IPS DF 6.9 (cell line): ENCODE data around the gene ARF6.
"Not testable (repeated sequence)": the region's sequence is repeated elsewhere in the genome, so short reads cannot be mapped to it uniquely, and the experiment has no call there.

Experiments
- DNase-seq: peaks from one replicate; pipeline ENCODE4 v3.0.0-alpha.2; 2013; ENCODE audit warnings: low read depth, low spot score
- H3K27ac ChIP-seq: one replicate; pipeline ENCODE4 v1.5.1; 2013; ENCODE audit warnings: low read length, control low read depth
- H3K27me3 ChIP-seq: 2 replicates; pipeline ENCODE4 v1.6.1; 2013; ENCODE audit warnings: mild to moderate bottlenecking, low read length; ENCODE audit not compliant: control insufficient read depth, insufficient read depth
- H3K36me3 ChIP-seq: 2 replicates; pipeline ENCODE4 v1.6.1; 2013; ENCODE audit warnings: low read length; ENCODE audit not compliant: control insufficient read depth, insufficient read depth
- H3K4me1 ChIP-seq: 2 replicates; pipeline ENCODE4 v1.6.1; 2013; ENCODE audit warnings: low read length; ENCODE audit not compliant: control insufficient read depth, insufficient read depth
- H3K4me3 ChIP-seq: 2 replicates; pipeline ENCODE4 v1.5.1; 2013; ENCODE audit warnings: mild to moderate bottlenecking, low read length
- H3K9me3 ChIP-seq: 2 replicates; pipeline ENCODE4 v1.6.1; 2013; ENCODE audit warnings: low read length, inconsistent platforms; ENCODE audit not compliant: control insufficient read depth, insufficient read depth
- WGBS: extraction: QIAGEN DNeasy Blood & Tissue Kit; methylation state at CpG from one replicate; pipeline ENCODE4 v1.1.7; 2013; ENCODE audit warnings: mixed read lengths, missing lambda C conversion rate; ENCODE audit not compliant: insufficient read length, insufficient coverage; 5-methylcytosine and 5-hydroxymethylcytosine counted together

Gene ARF6

GRCh38 chr14:49895480-49895879 lies 2.6 kb downstream of the ARF6 start:
- Histone ChIP-seq H3K27ac (no peak overlapping the region), H3K36me3 (no peaks in the 10 kb centered on the region), H3K27me3 (no peaks in the 10 kb centered on the region), H3K4me3 (no peak overlapping the region), H3K9me3 (no peaks in the 10 kb centered on the region), H3K4me1 (no peaks in the 10 kb centered on the region)
- WGBS, result 100% methylated on average over 2 of the region's 4 CpGs
- DNase-seq, result no peak

GRCh38 chr14:49896272-49896671 lies 3.4 kb downstream of the ARF6 start:
- H3K27me3 ChIP-seq, H3K4me3 ChIP-seq, H3K36me3 ChIP-seq, H3K27ac ChIP-seq, H3K4me1 ChIP-seq, DNase-seq, H3K9me3 ChIP-seq: not testable (repeated sequence)

- no peak overlapping the region for H3K27ac ChIP-seq
- no peak for DNase-seq
- no CpG with 5 or more reads among the region's 5 CpGs for WGBS
- H3K4me3 ChIP-seq, result no peak overlapping the region
- no peaks in the 10 kb centered on the region for H3K27me3 ChIP-seq
- no peaks in the 10 kb centered on the region for H3K9me3 ChIP-seq
- no peaks in the 10 kb centered on the region for H3K36me3 ChIP-seq
- no peaks in the 10 kb centered on the region for H3K4me1 ChIP-seq
Measured at GRCh38 chr14:49896966-49897365, 4.1 kb downstream of the ARF6 start.

DNA sequence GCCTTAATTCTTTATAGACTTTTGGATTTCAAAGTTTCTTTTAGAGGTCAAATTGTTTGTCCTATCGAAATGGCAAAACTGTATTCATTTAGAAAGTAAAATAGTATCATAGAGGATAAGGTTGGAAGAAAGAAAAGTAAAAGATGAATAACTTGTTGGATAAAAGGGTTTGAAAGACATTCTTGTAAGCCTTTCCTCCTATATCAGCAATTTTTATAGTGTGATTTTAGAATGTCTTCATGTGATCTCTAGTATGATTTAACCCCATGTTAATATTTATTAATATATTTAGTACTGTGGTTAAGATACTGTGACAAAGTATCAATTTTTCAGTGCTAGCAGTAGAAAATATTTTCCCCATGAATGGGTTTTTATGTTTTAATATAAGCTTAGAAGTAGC lies 4.5 kb downstream of the ARF6 start:
- Histone ChIP-seq H3K27me3 (no peaks in the 10 kb centered on the region), H3K4me1 (no peaks in the 10 kb centered on the region), H3K9me3 (no peaks in the 10 kb centered on the region), H3K4me3 (no peak overlapping the region), H3K36me3 (no peaks in the 10 kb centered on the region), H3K27ac (no peak overlapping the region)
- no CpG with 5 or more reads among the region's 1 CpG for WGBS
- DNase-seq, result no peak

DNA sequence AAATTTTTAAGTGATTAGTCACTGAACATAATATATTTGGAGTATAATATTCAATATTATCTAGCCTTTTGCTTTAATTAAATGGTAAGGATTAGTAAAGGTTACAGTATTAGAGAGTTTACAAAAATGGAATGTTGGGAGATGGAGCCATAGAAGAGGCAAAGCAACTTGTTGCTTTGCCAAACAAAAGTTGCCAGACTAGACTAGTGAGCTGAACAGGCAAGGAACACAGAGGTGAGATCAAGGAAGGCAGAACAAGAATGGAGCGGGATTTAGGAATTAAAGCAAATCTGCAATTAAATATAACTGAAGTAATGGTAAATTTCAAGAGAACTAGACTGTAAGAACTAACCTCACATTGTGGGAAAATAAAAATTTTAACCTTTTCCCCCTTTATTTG lies 5.1 kb downstream of the ARF6 start:
- H3K4me1 ChIP-seq, result no peaks in the 10 kb centered on the region
- H3K27ac ChIP-seq, result no peak overlapping the region
- no peaks in the 10 kb centered on the region for H3K9me3 ChIP-seq
- no peak overlapping the region for H3K4me3 ChIP-seq
- H3K27me3 ChIP-seq, result no peaks in the 10 kb centered on the region
- no peaks in the 10 kb centered on the region for H3K36me3 ChIP-seq
- WGBS, result no CpG with 5 or more reads among the region's 1 CpG
- no peak for DNase-seq

- DNase-seq, result no peak
- no peaks in the 10 kb centered on the region for H3K9me3 ChIP-seq
- H3K36me3 ChIP-seq, result no peaks in the 10 kb centered on the region
- no peaks in the 10 kb centered on the region for H3K27me3 ChIP-seq
- no peak overlapping the region for H3K27ac ChIP-seq
- no CpG with 5 or more reads among the region's 2 CpGs for WGBS
- H3K4me1 ChIP-seq, result no peaks in the 10 kb centered on the region
- H3K4me3 ChIP-seq, result no peak overlapping the region
Measured at GRCh38 chr14:49898485-49898884, 5.6 kb downstream of the ARF6 start.

DNA sequence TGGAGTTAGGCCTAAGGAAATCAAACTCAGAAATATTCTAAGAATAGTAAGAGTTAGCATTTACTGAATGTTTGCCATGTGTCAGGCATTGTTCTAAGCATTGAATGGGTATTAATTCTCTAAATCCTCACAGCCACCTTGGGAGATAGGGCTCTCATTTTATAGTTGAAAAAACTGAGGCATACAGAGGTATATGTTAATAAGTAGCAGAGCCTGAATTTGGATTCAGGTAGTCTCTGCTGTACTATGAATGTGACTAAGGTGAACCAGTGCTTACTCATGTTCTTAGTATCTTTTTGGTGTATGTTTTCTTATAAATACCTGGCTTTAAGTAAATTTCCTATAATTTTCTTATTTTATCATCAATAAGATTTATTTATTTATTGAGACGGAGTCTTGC lies 8.1 kb downstream of the ARF6 start:
- DNase-seq, result no peak
- no peak overlapping the region for H3K4me3 ChIP-seq
- no peaks in the 10 kb centered on the region for H3K36me3 ChIP-seq
- WGBS, result no CpG with 5 or more reads among the region's 1 CpG
- no peak overlapping the region for H3K27ac ChIP-seq
- no peaks in the 10 kb centered on the region; the same call in 1 of the 2 replicates for H3K4me1 ChIP-seq
- no peaks in the 10 kb centered on the region for H3K27me3 ChIP-seq
- H3K9me3 ChIP-seq, result no peaks in the 10 kb centered on the region

GRCh38 chr14:49902679-49903246 lies 9.9 kb downstream of the ARF6 start:
- H3K27me3 ChIP-seq, H3K4me3 ChIP-seq, H3K36me3 ChIP-seq, H3K27ac ChIP-seq, H3K4me1 ChIP-seq, DNase-seq, H3K9me3 ChIP-seq: not testable (repeated sequence)
- WGBS, result no CpG with 5 or more reads among the region's 24 CpGs

GRCh38 chr14:49904270-49904669 lies 11.4 kb downstream of the ARF6 start:
- Histone ChIP-seq H3K36me3 (no peaks in the 10 kb centered on the region), H3K9me3 (no peaks in the 10 kb centered on the region), H3K4me1 (no peaks in the 10 kb centered on the region; the same call in 1 of the 2 replicates), H3K27me3 (no peaks in the 10 kb centered on the region), H3K4me3 (no peak overlapping the region), H3K27ac (no peak overlapping the region)
- DNase-seq, result no peak

DNA sequence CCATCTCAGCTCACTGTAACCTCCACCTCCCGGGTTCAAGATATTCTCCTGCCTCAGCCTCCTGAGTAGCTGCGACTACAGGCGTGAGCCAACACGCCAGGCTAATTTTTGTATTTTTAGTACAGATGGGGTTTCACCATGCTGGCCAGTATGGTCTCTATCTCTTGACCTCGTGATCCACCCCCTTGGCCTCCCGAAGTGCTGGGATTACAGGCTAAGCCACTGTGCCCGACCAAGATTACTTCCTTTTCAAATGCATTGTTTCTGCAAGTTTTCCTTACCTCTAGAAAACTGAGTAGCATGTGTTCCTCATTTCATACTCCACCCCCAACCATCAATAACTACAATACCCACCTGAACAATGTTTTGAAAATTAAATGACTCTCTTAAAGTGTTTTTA lies 13.1 kb downstream of the ARF6 start:
- DNase-seq, result no peak
- Histone ChIP-seq H3K36me3 (no peaks in the 10 kb centered on the region), H3K4me3 (no peak overlapping the region), H3K27ac (no peak overlapping the region), H3K9me3 (no peaks in the 10 kb centered on the region), H3K4me1 (no peaks in the 10 kb centered on the region; the same call in 1 of the 2 replicates), H3K27me3 (no peaks in the 10 kb centered on the region)
- WGBS, result no CpG with 5 or more reads among the region's 7 CpGs

GRCh38 chr14:49907186-49907585 lies 14.3 kb downstream of the ARF6 start:
- Histone ChIP-seq H3K27ac (no peak overlapping the region), H3K4me3 (no peak overlapping the region), H3K27me3 (no peaks in the 10 kb centered on the region), H3K36me3 (no peaks in the 10 kb centered on the region), H3K9me3 (no peaks in the 10 kb centered on the region), H3K4me1 (no peaks in the 10 kb centered on the region; the same call in 1 of the 2 replicates)
- no peak for DNase-seq
- WGBS, result no CpG with 5 or more reads among the region's 5 CpGs
